OCI-LY1 (cell line): ENCODE results near the gene PDE11A.

Experiments used
- H2AFZ ChIP-seq: fragments of 200-600 bp; sonication (generic), shearing (Covaris generic); 2 replicates; pipeline ENCODE4 v1.6.0; 2014; ENCODE audit warnings: antibody characterized with exemption, mild to moderate bottlenecking, low read length
- H3F3A ChIP-seq: fragments of 200-600 bp; sonication (generic), shearing (Covaris generic); 2 replicates; pipeline ENCODE4 v1.6.0; 2014; ENCODE audit warnings: mild to moderate bottlenecking, antibody characterized with exemption, low read length, moderate library complexity; ENCODE audit not compliant: insufficient read depth
- H3K27ac ChIP-seq: fragments of 200-600 bp; sonication (generic); 2 replicates; pipeline ENCODE4 v1.5.1; 2014; ENCODE audit warnings: low read length, mixed run types, mild to moderate bottlenecking, low read depth; ENCODE audit not compliant: poor library complexity, severe bottlenecking
- H3K27me3 ChIP-seq: fragments of 200-600 bp; sonication (generic); 2 replicates; pipeline ENCODE4 v1.6.0; 2014; ENCODE audit warnings: antibody characterized with exemption, mild to moderate bottlenecking, low read length, moderate library complexity; ENCODE audit not compliant: insufficient read depth
- H3K36me3 ChIP-seq: fragments of 200-600 bp; sonication (generic); 2 replicates; pipeline ENCODE4 v1.6.1; 2014; ENCODE audit warnings: mild to moderate bottlenecking, antibody characterized with exemption, low read length, moderate library complexity, mixed read lengths; ENCODE audit not compliant: insufficient read depth
- H3K4me1 ChIP-seq: fragments of 200-600 bp; sonication (generic); 2 replicates; pipeline ENCODE4 v1.5.1; 2014; ENCODE audit warnings: mild to moderate bottlenecking, low read length, moderate library complexity; ENCODE audit not compliant: insufficient read depth, severe bottlenecking
- H3K4me2 ChIP-seq: fragments of 200-600 bp; sonication (generic), shearing (Covaris generic); 2 replicates; pipeline ENCODE4 v1.6.1; 2014; ENCODE audit warnings: low read length
- H3K4me3 ChIP-seq: fragments of 200-600 bp; sonication (generic); 2 replicates; pipeline ENCODE4 v1.5.1; 2014; ENCODE audit warnings: low read length, low read depth, mild to moderate bottlenecking, mixed read lengths; ENCODE audit not compliant: poor library complexity, severe bottlenecking
- H3K79me2 ChIP-seq: fragments of 200-600 bp; shearing (Covaris generic); 2 replicates; pipeline ENCODE4 v1.6.1; 2016; ENCODE audit warnings: mixed run types, low read length, mixed read lengths; ENCODE audit not compliant: insufficient read depth
- H3K9ac ChIP-seq: fragments of 200-600 bp; sonication (generic), shearing (Covaris generic); 2 replicates; pipeline ENCODE4 v1.6.1; 2014; ENCODE audit warnings: mild to moderate bottlenecking, low read length, mixed read lengths
- H3K9me2 ChIP-seq: fragments of 200-600 bp; sonication (generic), shearing (Covaris generic); 2 replicates; pipeline ENCODE4 v1.6.1; 2014; ENCODE audit warnings: low read depth, mild to moderate bottlenecking, low read length, mixed read lengths
- H3K9me3 ChIP-seq: fragments of 200-600 bp; shearing (Covaris generic); 2 replicates; pipeline ENCODE4 v1.6.1; 2014; ENCODE audit warnings: low read length, mixed read lengths
- H4K20me1 ChIP-seq: fragments of 200-600 bp; sonication (generic), shearing (Covaris generic); 2 replicates; pipeline ENCODE4 v1.6.0; 2016; ENCODE audit warnings: mild to moderate bottlenecking, low read length; ENCODE audit not compliant: insufficient read depth
- EZH2 ChIP-seq: fragments of 200-600 bp; sonication (generic), shearing (Covaris generic); IDR thresholded peaks from 2 replicates; pipeline ENCODE4 v1.8.0; 2017; ENCODE audit warnings: borderline replicate concordance, mixed run types, mild to moderate bottlenecking, antibody characterized with exemption, low read length, moderate library complexity, mixed read lengths
- TF ChIP-seq, protein P1 (sequence below): fragments of 200-600 bp; sonication (generic), shearing (Covaris generic); IDR thresholded peaks from 2 replicates; pipeline ENCODE4 v1.5.1; 2017; ENCODE audit warnings: mild to moderate bottlenecking, antibody characterized with exemption, low read length, moderate library complexity, mixed read lengths

PDE11A gene

DNA sequence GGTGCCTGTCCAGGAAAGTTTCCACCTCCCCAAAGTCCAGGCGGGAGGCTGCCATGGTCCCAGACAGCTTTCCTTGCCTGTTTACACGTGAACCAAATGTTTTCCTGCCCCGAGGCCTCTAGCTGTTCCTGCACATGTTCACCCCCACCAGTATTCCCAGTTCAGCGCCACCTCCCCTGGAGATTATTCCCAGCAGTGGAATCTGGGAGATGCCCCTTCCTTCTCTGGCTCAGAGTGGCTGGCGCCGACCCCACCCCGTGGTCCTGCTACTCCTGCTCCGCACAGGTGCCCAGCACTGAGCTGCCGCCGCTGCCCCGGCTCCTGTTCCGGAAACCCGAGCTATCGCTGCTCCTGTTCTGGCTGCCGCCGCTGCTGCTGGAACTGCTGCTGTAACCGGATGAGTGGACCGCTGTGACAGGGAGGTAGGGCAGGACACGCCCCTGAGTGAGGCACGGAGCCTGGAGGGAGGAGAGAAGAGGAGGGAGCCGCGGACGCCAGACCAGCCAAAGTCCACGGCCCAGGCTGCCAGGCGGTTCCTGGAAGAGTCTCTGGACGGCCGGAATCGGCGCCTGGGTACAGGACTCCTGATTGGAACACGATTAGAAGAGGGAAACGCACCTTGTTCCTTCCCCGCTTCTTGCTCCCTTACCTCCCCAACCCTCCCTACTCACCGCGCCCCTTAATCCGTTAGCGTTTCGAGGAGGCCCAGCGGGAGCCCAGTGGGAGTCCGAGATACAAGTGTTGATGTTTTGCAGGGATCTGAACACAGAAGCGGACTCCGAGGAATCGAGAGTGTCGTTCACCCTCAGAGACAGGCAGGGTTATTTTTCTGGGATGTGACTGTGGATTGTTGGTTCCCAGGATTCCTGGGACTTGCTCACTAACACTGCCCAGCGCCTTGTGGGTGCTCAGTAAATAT is at the start of gene PDE11A:
TSS of gene PDE11A (minus strand) at position 395 of the 919 bp plus-strand sequence. CDS start at position 55, 340 bp downstream.
- Histone ChIP-seq H3K27me3 (no peaks in the 10 kb centered on the region), H2AFZ (no peak within 1 kb of the TSS), H4K20me1 (no peaks in the 10 kb centered on the region), H3K9me2 (no peaks in the 10 kb centered on the region), H3K36me3 (no peaks in the 10 kb centered on the region), H3K4me1 (no peaks in the 10 kb centered on the region), H3K4me3 (no peak within 1 kb of the TSS), H3K9ac (no peak within 1 kb of the TSS), H3K27ac (no peak within 1 kb of the TSS), H3K4me2 (no peak within 1 kb of the TSS), H3F3A (no peaks in the 10 kb centered on the region), H3K9me3 (no peaks in the 10 kb centered on the region), H3K79me2 (no peaks in the 10 kb centered on the region)
- TF ChIP-seq EZH2: no peak
- TF ChIP-seq, protein P1, sequence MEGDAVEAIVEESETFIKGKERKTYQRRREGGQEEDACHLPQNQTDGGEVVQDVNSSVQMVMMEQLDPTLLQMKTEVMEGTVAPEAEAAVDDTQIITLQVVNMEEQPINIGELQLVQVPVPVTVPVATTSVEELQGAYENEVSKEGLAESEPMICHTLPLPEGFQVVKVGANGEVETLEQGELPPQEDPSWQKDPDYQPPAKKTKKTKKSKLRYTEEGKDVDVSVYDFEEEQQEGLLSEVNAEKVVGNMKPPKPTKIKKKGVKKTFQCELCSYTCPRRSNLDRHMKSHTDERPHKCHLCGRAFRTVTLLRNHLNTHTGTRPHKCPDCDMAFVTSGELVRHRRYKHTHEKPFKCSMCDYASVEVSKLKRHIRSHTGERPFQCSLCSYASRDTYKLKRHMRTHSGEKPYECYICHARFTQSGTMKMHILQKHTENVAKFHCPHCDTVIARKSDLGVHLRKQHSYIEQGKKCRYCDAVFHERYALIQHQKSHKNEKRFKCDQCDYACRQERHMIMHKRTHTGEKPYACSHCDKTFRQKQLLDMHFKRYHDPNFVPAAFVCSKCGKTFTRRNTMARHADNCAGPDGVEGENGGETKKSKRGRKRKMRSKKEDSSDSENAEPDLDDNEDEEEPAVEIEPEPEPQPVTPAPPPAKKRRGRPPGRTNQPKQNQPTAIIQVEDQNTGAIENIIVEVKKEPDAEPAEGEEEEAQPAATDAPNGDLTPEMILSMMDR: no peak

DNA sequence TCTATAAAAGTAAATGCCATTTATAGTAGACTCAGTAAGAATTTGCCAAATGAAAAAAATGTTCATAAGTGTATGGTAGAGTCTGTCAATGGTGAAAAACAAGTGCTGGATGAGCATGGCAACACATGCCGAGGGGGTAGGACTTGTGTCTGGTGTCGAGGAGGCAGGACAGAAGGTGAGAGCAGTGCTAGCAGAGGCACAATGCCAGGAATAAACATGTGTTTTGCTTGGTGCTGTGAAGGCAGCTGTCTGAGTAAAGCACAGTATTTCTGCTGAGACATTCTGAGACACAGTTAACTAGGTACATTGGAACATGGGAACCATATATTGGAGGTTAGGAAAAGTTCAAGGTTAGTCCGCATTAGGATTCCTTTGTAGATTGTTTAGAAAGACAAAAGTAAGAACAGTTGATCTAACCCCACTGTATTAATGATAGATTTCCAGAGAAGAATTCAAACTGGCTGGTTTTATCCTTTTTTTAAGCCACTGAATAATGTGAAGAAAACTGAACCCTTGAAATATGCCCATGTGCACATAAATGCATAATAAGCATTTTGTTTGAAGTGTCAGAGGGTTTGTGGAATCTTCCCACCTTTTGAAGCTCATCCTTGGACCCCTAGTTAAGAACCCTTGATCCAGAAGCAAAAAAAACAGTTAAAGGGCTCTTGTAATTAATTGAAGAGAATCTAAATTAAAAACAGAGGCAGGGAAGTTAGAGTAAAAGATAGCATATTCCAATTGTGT is 46.8 kb upstream of the PDE11A start:
- Histone ChIP-seq H3K27me3 (no peaks in the 10 kb centered on the region), H2AFZ (no peak overlapping the region), H3K9me2 (no peaks in the 10 kb centered on the region), H3F3A (no peaks in the 10 kb centered on the region), H3K4me1 (peaks cover 3% of the 10 kb centered on the region), H3K9me3 (no peaks in the 10 kb centered on the region), H3K4me3 (no peak overlapping the region), H3K79me2 (no peaks in the 10 kb centered on the region), H3K27ac (no peak overlapping the region), H3K4me2 (no peak overlapping the region), H4K20me1 (no peaks in the 10 kb centered on the region), H3K9ac (no peak overlapping the region), H3K36me3 (peaks cover 31% of the 10 kb centered on the region)
- TF ChIP-seq, protein P1: no peak
- no peak for TF ChIP-seq EZH2

DNA sequence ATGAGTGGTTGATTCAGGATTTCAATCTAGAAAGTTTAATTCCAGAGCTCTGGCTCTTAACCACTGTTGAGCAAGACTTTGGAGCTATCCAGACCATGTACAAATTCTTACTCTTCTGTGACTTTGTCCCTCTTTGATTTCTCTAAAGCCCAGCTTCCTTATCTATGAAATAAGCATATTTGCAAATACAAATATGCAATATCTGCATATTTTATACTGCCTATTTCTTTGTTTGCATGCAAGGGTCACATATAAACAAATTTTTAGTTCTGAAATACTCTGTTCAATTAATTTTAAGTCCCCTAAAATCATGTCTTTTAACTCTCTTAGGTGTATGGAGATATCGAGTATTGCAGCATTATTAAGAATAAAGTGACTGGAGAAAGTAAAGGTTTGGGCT is 45.1 kb upstream of the PDE11A start:
- Histone ChIP-seq H2AFZ (no peak overlapping the region), H3K27me3 (no peaks in the 10 kb centered on the region), H4K20me1 (no peaks in the 10 kb centered on the region), H3K27ac (no peak overlapping the region), H3K4me1 (peaks cover 17% of the 10 kb centered on the region), H3K79me2 (no peaks in the 10 kb centered on the region), H3K9me2 (no peaks in the 10 kb centered on the region), H3K36me3 (peaks cover 20% of the 10 kb centered on the region; the same call in 1 of the 2 replicates), H3K4me2 (no peak overlapping the region), H3K9me3 (no peaks in the 10 kb centered on the region), H3K9ac (no peak overlapping the region), H3F3A (no peaks in the 10 kb centered on the region), H3K4me3 (no peak overlapping the region)
- TF ChIP-seq, protein P1: no peak
- no peak for TF ChIP-seq EZH2
